Neural cell (in vitro differentiated cells): Measurements from ENCODE around the gene SRSF10. TPM values are rescaled to one million over a fixed set of nuclear protein-coding genes. Genes with fewer than 3 reads are reported as not detected.
"Not testable (repeated sequence)": the region's sequence is repeated elsewhere in the genome, so short reads cannot be mapped to it uniquely, and the experiment has no call there.

Experiments
- H2AFZ ChIP-seq: fragments of 200-600, 300-800 bp; sonication (generic), shearing (Covaris generic); 2 replicates; pipeline ENCODE4 v1.6.0; 2014; ENCODE audit warnings: low read depth, mild to moderate bottlenecking, antibody characterized with exemption, low read length, moderate library complexity
- H3F3A ChIP-seq: fragments of 200-600 bp; shearing (Covaris generic); 2 replicates; pipeline ENCODE4 v1.6.1; 2016; ENCODE audit warnings: mild to moderate bottlenecking, moderate library complexity, mixed read lengths, antibody characterized with exemption, low read length; ENCODE audit not compliant: insufficient read depth, poor library complexity, severe bottlenecking
- H3K27ac ChIP-seq: fragments of 200-600, 300-800 bp; sonication (generic), shearing (Covaris generic); 2 replicates; pipeline ENCODE4 v1.5.1; 2014; ENCODE audit warnings: mild to moderate bottlenecking, low read length, moderate library complexity
- H3K27me3 ChIP-seq: fragments of 300-800, 200-600 bp; sonication (generic), shearing (Covaris generic); 2 replicates; pipeline ENCODE4 v1.6.0; 2014; ENCODE audit warnings: mild to moderate bottlenecking, low read depth, low read length, moderate library complexity; ENCODE audit not compliant: insufficient read depth
- H3K36me3 ChIP-seq: fragments of 300-800, 200-600 bp; sonication (generic), shearing (Covaris generic); 2 replicates; pipeline ENCODE4 v1.5.1; 2014; ENCODE audit warnings: mild to moderate bottlenecking, antibody characterized with exemption, low read length, moderate library complexity; ENCODE audit not compliant: insufficient read depth
- H3K4me2 ChIP-seq: fragments of 300-800, 200-600 bp; sonication (generic), shearing (Covaris generic); 2 replicates; pipeline ENCODE4 v1.6.0; 2014; ENCODE audit warnings: mild to moderate bottlenecking, low read length
- H3K4me3 ChIP-seq: fragments of 300-800, 200-600 bp; sonication (generic), shearing (Covaris generic); 2 replicates; pipeline ENCODE4 v1.5.1; 2014; ENCODE audit warnings: mild to moderate bottlenecking, low read length, moderate library complexity
- H3K79me2 ChIP-seq: fragments of 200-600 bp; shearing (Covaris generic); replicated peaks from 2 replicates; pipeline ENCODE4 v1.6.0; 2014; ENCODE audit warnings: mild to moderate bottlenecking, low read length, moderate library complexity; ENCODE audit not compliant: insufficient read depth
- H3K9ac ChIP-seq: fragments of 300-800, 200-600 bp; sonication (generic), shearing (Covaris generic); 2 replicates; pipeline ENCODE4 v1.6.1; 2016; ENCODE audit warnings: mild to moderate bottlenecking, low read length, mixed read lengths
- H3K9me2 ChIP-seq: fragments of 200-600 bp; shearing (Covaris generic); 2 replicates; pipeline ENCODE4 v1.6.1; 2016; ENCODE audit warnings: mild to moderate bottlenecking, low read length, mixed read lengths; ENCODE audit not compliant: insufficient read depth
- H3K9me3 ChIP-seq: fragments of 200-600, 300-800 bp; sonication (generic), shearing (Covaris generic); 2 replicates; pipeline ENCODE4 v1.6.1; 2016; ENCODE audit warnings: mild to moderate bottlenecking, mixed run types, low read length, moderate library complexity, mixed read lengths
- H4K20me1 ChIP-seq: fragments of 200-600 bp; shearing (Covaris generic); 2 replicates; pipeline ENCODE4 v1.6.1; 2016; ENCODE audit warnings: mild to moderate bottlenecking, mixed run types; ENCODE audit not compliant: insufficient read depth
- EP300 ChIP-seq: fragments of 450-650 bp; conservative IDR thresholded peaks from 2 replicates; pipeline ENCODE4 v1.6.1; 2014; ENCODE audit warnings: antibody characterized with exemption, mild to moderate bottlenecking, moderate library complexity; ENCODE audit not compliant: poor library complexity, severe bottlenecking
- EZH2 ChIP-seq: fragments of 200-600, 300-800 bp; shearing (Covaris generic), sonication (generic); IDR thresholded peaks from 2 replicates; pipeline ENCODE4 v1.6.1; 2014; ENCODE audit warnings: antibody characterized with exemption, low read length, borderline replicate concordance, mild to moderate bottlenecking; ENCODE audit not compliant: insufficient read depth, poor library complexity, severe bottlenecking
- MXI1 ChIP-seq: fragments of 450-650 bp; conservative IDR thresholded peaks from 2 replicates; pipeline ENCODE4 v1.6.1; 2014; ENCODE audit warnings: antibody characterized with exemption, mild to moderate bottlenecking; ENCODE audit not compliant: poor library complexity, severe bottlenecking
- POLR2AphosphoS5 ChIP-seq: IDR thresholded peaks from 2 replicates; pipeline ENCODE4 v1.6.1; 2012
- RAD21 ChIP-seq: fragments of 450-650 bp; conservative IDR thresholded peaks from 2 replicates; pipeline ENCODE4 v1.6.1; 2014; ENCODE audit warnings: antibody characterized with exemption, mild to moderate bottlenecking, moderate library complexity
- SMC3 ChIP-seq: fragments of 450-650 bp; conservative IDR thresholded peaks from 2 replicates; pipeline ENCODE4 v1.6.1; 2014; ENCODE audit warnings: antibody characterized with exemption, mild to moderate bottlenecking, moderate library complexity; ENCODE audit not compliant: poor library complexity
- TAF1 ChIP-seq: IDR thresholded peaks from 2 replicates; pipeline ENCODE4 v1.6.1; 2012; ENCODE audit warnings: low read depth
- polyA plus RNA-seq: library from polyadenylated mRNA; depleted of rRNA; stranded (reverse); fragments of >200 nt; gene quantifications from 2 replicates; pipeline ENCODE4 v1.2.3, GENCODE V29; 2014
- TF ChIP-seq, protein P1 (sequence below): fragments of 450-650 bp; IDR thresholded peaks from 2 replicates; pipeline ENCODE4 v1.5.1; 2014; ENCODE audit warnings: antibody characterized with exemption, mild to moderate bottlenecking, moderate library complexity; ENCODE audit not compliant: poor library complexity, severe bottlenecking
- TF ChIP-seq, protein P2 (sequence below): IDR thresholded peaks from 2 replicates; pipeline ENCODE4 v1.6.1; 2012; ENCODE audit warnings: borderline replicate concordance

SRSF10 gene
- polyA plus RNA-seq, 1 donor from 2014 or later = 201 TPM

DNA sequence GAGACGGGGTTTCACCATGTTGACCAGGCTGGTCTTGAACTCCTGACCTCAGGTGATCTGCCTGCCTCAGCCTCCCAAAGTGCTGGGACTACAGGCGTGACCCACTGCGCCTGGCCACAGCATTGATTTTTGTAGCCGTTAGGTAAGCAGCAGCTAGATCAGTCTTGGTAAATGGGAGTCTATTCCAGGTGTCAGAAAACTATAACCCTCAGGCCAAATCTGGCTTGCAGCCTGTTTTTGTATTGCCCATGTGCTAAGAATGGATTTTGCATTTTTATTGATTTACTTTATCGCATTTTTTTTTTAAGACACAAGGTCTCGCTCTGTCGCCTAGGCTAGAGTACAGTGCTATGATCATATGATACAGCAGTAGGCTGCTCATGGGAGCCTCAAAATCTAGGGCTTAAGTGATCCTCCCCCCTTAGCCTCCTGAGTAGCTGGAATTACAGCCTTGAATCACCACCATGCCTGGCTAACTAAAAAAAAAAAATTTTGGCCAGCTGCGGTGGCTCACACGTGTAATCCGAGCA is 16.6 kb upstream of the SRSF10 start:
- Histone ChIP-seq H4K20me1 (no peaks in the 10 kb centered on the region), H3K4me2 (no peak overlapping the region), H3K9ac (no peak overlapping the region), H3K27me3 (no peaks in the 10 kb centered on the region), H3K79me2 (no peaks in the 10 kb centered on the region), H3K9me2 (no peaks in the 10 kb centered on the region), H3K9me3 (no peaks in the 10 kb centered on the region), H3K27ac (no peak overlapping the region), H3K36me3 (no peaks in the 10 kb centered on the region), H3F3A (no peaks in the 10 kb centered on the region), H2AFZ (no peak overlapping the region), H3K4me3 (no peak overlapping the region)
- TF ChIP-seq MXI1 = no peak
- no peak for TF ChIP-seq POLR2AphosphoS5
- TF ChIP-seq, protein P1, sequence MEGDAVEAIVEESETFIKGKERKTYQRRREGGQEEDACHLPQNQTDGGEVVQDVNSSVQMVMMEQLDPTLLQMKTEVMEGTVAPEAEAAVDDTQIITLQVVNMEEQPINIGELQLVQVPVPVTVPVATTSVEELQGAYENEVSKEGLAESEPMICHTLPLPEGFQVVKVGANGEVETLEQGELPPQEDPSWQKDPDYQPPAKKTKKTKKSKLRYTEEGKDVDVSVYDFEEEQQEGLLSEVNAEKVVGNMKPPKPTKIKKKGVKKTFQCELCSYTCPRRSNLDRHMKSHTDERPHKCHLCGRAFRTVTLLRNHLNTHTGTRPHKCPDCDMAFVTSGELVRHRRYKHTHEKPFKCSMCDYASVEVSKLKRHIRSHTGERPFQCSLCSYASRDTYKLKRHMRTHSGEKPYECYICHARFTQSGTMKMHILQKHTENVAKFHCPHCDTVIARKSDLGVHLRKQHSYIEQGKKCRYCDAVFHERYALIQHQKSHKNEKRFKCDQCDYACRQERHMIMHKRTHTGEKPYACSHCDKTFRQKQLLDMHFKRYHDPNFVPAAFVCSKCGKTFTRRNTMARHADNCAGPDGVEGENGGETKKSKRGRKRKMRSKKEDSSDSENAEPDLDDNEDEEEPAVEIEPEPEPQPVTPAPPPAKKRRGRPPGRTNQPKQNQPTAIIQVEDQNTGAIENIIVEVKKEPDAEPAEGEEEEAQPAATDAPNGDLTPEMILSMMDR = no peak
- TF ChIP-seq RAD21 = no peak
- TF ChIP-seq, protein P2, sequence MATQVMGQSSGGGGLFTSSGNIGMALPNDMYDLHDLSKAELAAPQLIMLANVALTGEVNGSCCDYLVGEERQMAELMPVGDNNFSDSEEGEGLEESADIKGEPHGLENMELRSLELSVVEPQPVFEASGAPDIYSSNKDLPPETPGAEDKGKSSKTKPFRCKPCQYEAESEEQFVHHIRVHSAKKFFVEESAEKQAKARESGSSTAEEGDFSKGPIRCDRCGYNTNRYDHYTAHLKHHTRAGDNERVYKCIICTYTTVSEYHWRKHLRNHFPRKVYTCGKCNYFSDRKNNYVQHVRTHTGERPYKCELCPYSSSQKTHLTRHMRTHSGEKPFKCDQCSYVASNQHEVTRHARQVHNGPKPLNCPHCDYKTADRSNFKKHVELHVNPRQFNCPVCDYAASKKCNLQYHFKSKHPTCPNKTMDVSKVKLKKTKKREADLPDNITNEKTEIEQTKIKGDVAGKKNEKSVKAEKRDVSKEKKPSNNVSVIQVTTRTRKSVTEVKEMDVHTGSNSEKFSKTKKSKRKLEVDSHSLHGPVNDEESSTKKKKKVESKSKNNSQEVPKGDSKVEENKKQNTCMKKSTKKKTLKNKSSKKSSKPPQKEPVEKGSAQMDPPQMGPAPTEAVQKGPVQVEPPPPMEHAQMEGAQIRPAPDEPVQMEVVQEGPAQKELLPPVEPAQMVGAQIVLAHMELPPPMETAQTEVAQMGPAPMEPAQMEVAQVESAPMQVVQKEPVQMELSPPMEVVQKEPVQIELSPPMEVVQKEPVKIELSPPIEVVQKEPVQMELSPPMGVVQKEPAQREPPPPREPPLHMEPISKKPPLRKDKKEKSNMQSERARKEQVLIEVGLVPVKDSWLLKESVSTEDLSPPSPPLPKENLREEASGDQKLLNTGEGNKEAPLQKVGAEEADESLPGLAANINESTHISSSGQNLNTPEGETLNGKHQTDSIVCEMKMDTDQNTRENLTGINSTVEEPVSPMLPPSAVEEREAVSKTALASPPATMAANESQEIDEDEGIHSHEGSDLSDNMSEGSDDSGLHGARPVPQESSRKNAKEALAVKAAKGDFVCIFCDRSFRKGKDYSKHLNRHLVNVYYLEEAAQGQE = no peak
- TF ChIP-seq EZH2 = no peak
- TF ChIP-seq SMC3 = no peak
- no peak for TF ChIP-seq TAF1
- TF ChIP-seq EP300 = no peak

DNA sequence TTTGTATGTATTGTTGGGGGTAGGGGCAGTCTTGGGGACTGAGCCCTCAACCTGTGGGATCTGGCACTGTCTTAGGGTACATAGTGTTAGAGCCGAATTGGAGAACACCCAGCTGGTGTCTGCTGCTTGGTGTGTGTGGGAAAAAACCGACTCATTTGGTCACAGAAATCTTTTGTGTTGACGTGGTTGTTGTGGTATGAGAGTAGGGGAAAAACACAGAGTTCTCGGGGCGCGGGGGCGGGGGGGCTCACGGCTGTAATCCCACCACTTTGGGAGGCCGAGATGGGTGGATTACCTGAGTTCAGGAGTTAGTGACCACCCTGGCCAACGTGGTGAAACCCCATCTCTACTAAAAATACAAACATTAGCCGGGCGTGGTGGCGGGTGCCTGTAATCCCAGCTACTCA is 15.3 kb upstream of the SRSF10 start:
- H3K36me3 ChIP-seq = no peaks in the 10 kb centered on the region

DNA sequence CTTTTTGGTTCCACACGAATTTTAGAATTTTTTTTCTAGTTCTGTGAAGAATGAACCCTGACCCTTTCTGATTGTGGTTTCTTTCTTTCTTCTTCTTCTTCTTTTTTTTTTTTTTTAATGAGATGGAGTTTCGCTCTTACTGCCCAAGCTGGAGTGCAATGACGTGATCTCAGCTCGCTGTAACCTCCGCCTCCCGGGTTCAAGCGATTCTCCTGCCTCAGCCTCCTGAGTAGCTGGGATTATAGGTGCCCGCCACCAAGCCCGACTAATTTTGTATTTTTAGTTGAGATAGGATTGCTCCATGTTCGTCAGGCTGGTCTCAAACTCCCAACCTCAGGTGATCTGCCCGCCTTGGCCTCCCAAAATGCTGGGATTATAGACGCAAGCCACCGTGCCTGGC is 11.9 kb upstream of the SRSF10 start:
- not testable (repeated sequence) for H3K9me3 ChIP-seq, H3K27ac ChIP-seq, H2AFZ ChIP-seq, H3K9ac ChIP-seq, H3K36me3 ChIP-seq, H3K4me3 ChIP-seq, H3K79me2 ChIP-seq, H4K20me1 ChIP-seq, H3K4me2 ChIP-seq, H3K27me3 ChIP-seq, H3K9me2 ChIP-seq, H3F3A ChIP-seq

More for the DNA sequence above, 15.3 kb upstream of the SRSF10 start:
- H3K9me3 ChIP-seq = no peaks in the 10 kb centered on the region
- H3K4me3 ChIP-seq = no peak overlapping the region
- no peaks in the 10 kb centered on the region for H4K20me1 ChIP-seq
- H3K9ac ChIP-seq = no peak overlapping the region
- TF ChIP-seq, protein P2 = no peak
- TF ChIP-seq RAD21 (no peak), MXI1 (no peak), EP300 (no peak), SMC3 (no peak), EZH2 (no peak), TAF1 (no peak)
- H3K27me3 ChIP-seq = no peaks in the 10 kb centered on the region
- no peaks in the 10 kb centered on the region for H3F3A ChIP-seq
- H2AFZ ChIP-seq = no peak overlapping the region
- H3K4me2 ChIP-seq = no peak overlapping the region
- H3K79me2 ChIP-seq = no peaks in the 10 kb centered on the region
- H3K9me2 ChIP-seq = no peaks in the 10 kb centered on the region
- H3K27ac ChIP-seq = no peak overlapping the region
